Right lobe of liver (tissue), 6 donors: ENCODE measurements around the gene MAMLD1. TPM values are rescaled to one million over a fixed set of nuclear protein-coding genes. Genes with fewer than 3 reads are reported as not detected.
A peak's percentile ranks its signal among the peaks of the same experiment; 100 is the strongest.

Source experiments
- ATAC-seq, 4 donors: fragments of 200-7000 bp; cut with Tn5 transposase; one replicate each; pipeline ENCODE4 v1.9.1; 2020; ENCODE audit warnings: mild to moderate bottlenecking in 4 of 4, moderate library complexity in 4 of 4
- DNase-seq, 3 donors: peaks; one replicate each; pipeline ENCODE4 v3.0.0-alpha.2; 2020
- H3K27ac ChIP-seq, 3 donors: fragments of 200-600 bp; one replicate each; pipeline ENCODE4 v1.8.0; 2022
- H3K27me3 ChIP-seq, 2 donors: fragments of 200-600 bp; one replicate each; pipeline ENCODE4 v1.8.0; 2022
- H3K36me3 ChIP-seq, 4 donors: fragments of 200-600 bp; sonication (generic) in 1 of 4; one replicate each; pipeline versions ENCODE4 v1.5.1 to v1.8.0; 2017 to 2022; ENCODE audit warnings: control low read depth in 1 of 4
- H3K4me1 ChIP-seq, 4 donors: fragments of 200-600 bp; sonication (generic) in 1 of 4; one replicate each; pipeline versions ENCODE4 v1.5.1 to v1.8.0; 2017 to 2022; ENCODE audit warnings: control low read depth in 1 of 4
- H3K4me3 ChIP-seq, 3 donors: fragments of 200-600 bp; one replicate each; pipeline ENCODE4 v1.8.0; 2022
- H3K9me3 ChIP-seq, 4 donors: fragments of 200-600 bp; sonication (generic) in 1 of 4; one replicate each; pipeline versions ENCODE4 v1.5.1 to v1.8.0; 2017 to 2022; ENCODE audit warnings: control low read depth in 1 of 4
- CTCF ChIP-seq, 4 donors: fragments of 200-600 bp in 3 of 4; fragments of 450-650 bp in 1 of 4; IDR thresholded peaks; one replicate each; pipeline versions ENCODE4 v1.5.1 to v1.8.0; 2016 to 2022; ENCODE audit warnings: antibody characterized with exemption in 4 of 4, mild to moderate bottlenecking in 2 of 4
- POLR2A ChIP-seq: fragments of 450-650 bp; IDR thresholded peaks from one replicate; pipeline ENCODE4 v1.6.1; 2017; ENCODE audit warnings: antibody characterized with exemption, mild to moderate bottlenecking
- WGBS: methylation state at CpG from one replicate; pipeline ENCODE4 v1.1.6; 2018; ENCODE audit warnings: low coverage, low lambda C conversion rate; ENCODE audit not compliant: insufficient coverage; ENCODE audit errors: missing lambda C conversion rate; 5-methylcytosine and 5-hydroxymethylcytosine counted together
- intact Hi-C, 2 donors: fragments of 100-400 bp; cut with DNase I; formaldehyde crosslinking; loops; one replicate each; pipeline versions ENCODE4 v1.11.2 to v1.14.1; 2022
- total RNA-seq, 6 experiments: library from RNA; depleted of rRNA in 2 of 6; stranded (reverse); fragments of >200 nt in 2 of 6; fragmentation: NEBNext Ultra II Directional in 3 of 6; extraction: Animal tissue kit (Norgen Biotek cat#: 25700) in 3 of 6; gene quantifications; one replicate each; pipeline versions ENCODE4 v1.1.0 to v1.2.4, GENCODE V29; 2016 to 2023
- donor health status: DM: no; HTN: yes; CAD: no.
- donor health status: DM: no; HTN: no; CAD: no.
- donor health status: DM: no; HTN: no; CAD: no.
- donor health status: DM: no; HTN: yes; CAD: no.
- donor health status: DM: no; HTN: yes; CAD: no.

The MAMLD1 gene
- total RNA-seq, 6 experiments from 2014 or later: 0.99 to 4.7 (median 1.8) TPM

DNA sequence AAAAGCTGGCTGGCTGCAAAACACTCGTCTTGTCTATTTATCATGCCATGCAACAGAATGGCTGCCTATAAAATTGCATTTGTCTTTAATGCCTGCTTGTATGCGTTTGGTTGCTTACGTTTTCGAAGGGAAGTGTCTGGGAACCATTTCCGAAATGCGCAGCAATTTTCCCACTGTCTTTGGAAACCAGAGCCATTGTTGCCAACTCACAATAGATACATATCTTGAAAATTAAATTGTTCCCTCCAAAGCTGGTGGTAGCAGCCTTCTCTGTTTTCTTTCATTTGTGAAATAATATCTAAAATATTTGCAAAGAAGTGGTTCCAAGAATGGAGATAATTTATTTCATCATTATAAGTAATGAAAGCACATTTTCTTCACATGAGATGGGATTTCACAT lies 53.4 kb downstream of the MAMLD1 start:
- Histone ChIP-seq H3K9me3 (no peaks in the 10 kb centered on the region), H3K4me3 (no peak overlapping the region), H3K4me1 (no peaks in the 10 kb centered on the region), H3K27ac (no peak overlapping the region), H3K36me3 (no peaks in the 10 kb centered on the region), H3K27me3 (no peaks in the 10 kb centered on the region)
- 67% methylated on average over 6 of the region's 6 CpGs for whole genome bisulfite sequencing
- intact Hi-C loops: no loop called here
- DNase-seq: no peak
- TF ChIP-seq CTCF (IDR thresholded peaks at IDR 0.05): no peak
- TF ChIP-seq POLR2A: no peak
- ATAC-seq: no peak

GRCh38 chrX:150421816-150422215 lies 58.7 kb downstream of the MAMLD1 start:
- Histone ChIP-seq H3K4me1 (no peaks in the 10 kb centered on the region), H3K9me3 (no peaks in the 10 kb centered on the region), H3K27ac (no peak overlapping the region), H3K27me3 (no peaks in the 10 kb centered on the region), H3K4me3 (no peak overlapping the region), H3K36me3 (no peaks in the 10 kb centered on the region)
- TF ChIP-seq CTCF (IDR thresholded peaks at IDR 0.05) (no peak), POLR2A (no peak)
- 10% methylated on average over 2 of the region's 8 CpGs for WGBS
- ATAC-seq: peak; percentile 37 to 72 (median 48)
- intact Hi-C loops: no loop called here
- peak in 2 of 3 donors; percentile 60 to 63 for DNase-seq

DNA sequence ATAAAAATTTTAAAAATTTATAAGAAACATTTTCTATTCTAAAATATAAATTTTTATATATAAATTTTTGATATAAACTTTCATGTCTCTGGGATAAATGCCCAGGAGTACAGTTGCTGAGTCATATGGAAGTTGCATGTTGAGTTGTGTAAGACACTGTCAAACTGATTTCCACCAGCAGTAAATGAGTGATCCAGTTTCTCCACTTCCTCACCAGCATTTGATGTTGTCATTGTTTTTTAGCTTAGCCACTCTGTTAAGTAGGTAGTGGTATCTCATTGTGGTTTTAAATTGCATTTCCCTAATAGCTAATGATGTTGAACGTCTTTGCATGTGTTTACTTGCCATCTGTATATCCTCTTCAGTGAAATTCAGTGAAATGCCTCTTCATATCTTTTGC lies 66.5 kb downstream of the MAMLD1 start:
- TF ChIP-seq POLR2A: no peak
- H3K27me3 ChIP-seq: no peaks in the 10 kb centered on the region
- WGBS: 29% methylated on average over 1 of the region's 1 CpG
- no peaks in the 10 kb centered on the region for H3K4me1 ChIP-seq
- intact Hi-C loops: no loop called here
- H3K27ac ChIP-seq: no peak overlapping the region
- H3K4me3 ChIP-seq: no peak overlapping the region
- ATAC-seq (peak in 1 of 4 donors; percentile 31), DNase-seq (no peak)
- H3K9me3 ChIP-seq: no peaks in the 10 kb centered on the region
- H3K36me3 ChIP-seq: no peaks in the 10 kb centered on the region

DNA sequence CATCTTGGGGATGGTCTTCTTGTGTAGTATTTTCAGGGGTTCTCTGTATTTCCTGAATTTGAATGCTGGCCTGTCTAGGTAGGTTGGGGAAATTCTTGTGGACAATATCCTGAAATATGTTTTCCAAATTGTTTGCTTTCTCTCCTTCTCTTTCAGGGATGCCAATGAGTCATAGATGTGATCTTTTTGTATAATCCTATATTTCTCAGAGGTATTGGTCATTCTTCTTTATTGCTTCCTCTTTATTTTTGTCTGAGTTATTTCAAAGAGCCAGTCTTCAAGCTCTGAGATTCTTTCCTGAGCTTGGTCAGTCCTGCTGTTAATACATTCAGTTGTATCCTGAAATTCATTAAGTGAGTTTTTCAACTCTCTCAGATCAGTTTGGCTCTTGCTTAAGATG lies 73.1 kb downstream of the MAMLD1 start:
- no peaks in the 10 kb centered on the region for H3K9me3 ChIP-seq
- H3K4me1 ChIP-seq: no peaks in the 10 kb centered on the region
- ATAC-seq (no peak), DNase-seq (no peak)
- H3K36me3 ChIP-seq: no peaks in the 10 kb centered on the region
- intact Hi-C loops: no loop called here
- no peak overlapping the region for H3K4me3 ChIP-seq
- H3K27me3 ChIP-seq: no peaks in the 10 kb centered on the region
- H3K27ac ChIP-seq: no peak overlapping the region
- TF ChIP-seq POLR2A: no peak
- TF ChIP-seq CTCF (IDR thresholded peaks at IDR 0.05): no peak

DNA sequence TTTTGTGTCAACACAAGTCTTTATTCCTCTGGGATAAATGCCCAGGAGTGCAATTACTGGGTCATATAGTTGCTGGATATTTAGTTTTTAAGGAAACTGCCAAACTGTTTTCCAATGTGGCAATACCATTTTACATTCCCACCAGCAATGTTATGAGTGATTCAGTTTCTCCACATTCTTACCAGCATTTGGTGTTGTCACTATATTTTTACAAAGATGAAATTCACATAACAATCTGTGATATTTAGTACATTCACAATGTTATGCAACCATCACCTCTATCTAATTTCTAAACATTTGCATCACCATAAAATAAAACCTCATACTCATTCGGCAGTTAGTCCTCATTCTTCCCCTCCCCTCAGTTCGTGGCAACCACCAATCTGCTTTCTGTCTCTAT lies 75.0 kb downstream of the MAMLD1 start:
- no peaks in the 10 kb centered on the region for H3K27me3 ChIP-seq
- TF ChIP-seq CTCF (IDR thresholded peaks at IDR 0.05) (no peak), POLR2A (no peak)
- WGBS: 47% methylated on average over 2 of the region's 2 CpGs

More for the DNA sequence above, 75.0 kb downstream of the MAMLD1 start:
- intact Hi-C loops: no loop called here
- Histone ChIP-seq H3K4me1 (no peaks in the 10 kb centered on the region), H3K9me3 (no peaks in the 10 kb centered on the region), H3K36me3 (no peaks in the 10 kb centered on the region), H3K27ac (no peak overlapping the region), H3K4me3 (no peak overlapping the region)
- ATAC-seq (no peak), DNase-seq (no peak)
